Muscle layer of colon (tissue), 2 donors: ENCODE data around the gene TNFRSF19.

Experiments
- H3K27ac ChIP-seq: one replicate; pipeline ENCODE4 v1.7.0; 2013; ENCODE audit warnings: low read depth, mild to moderate bottlenecking, low read length, moderate library complexity
- H3K27me3 ChIP-seq, 2 donors: one replicate each; pipeline ENCODE4 v1.7.0; 2013; ENCODE audit warnings: low read length in 2 of 2, mild to moderate bottlenecking in 2 of 2; ENCODE audit not compliant: insufficient read depth in 2 of 2, control insufficient read depth in 1 of 2
- H3K36me3 ChIP-seq: one replicate; pipeline ENCODE4 v1.7.0; 2013; ENCODE audit warnings: mild to moderate bottlenecking, low read length; ENCODE audit not compliant: insufficient read depth
- H3K4me1 ChIP-seq: one replicate; pipeline ENCODE4 v1.7.0; 2013; ENCODE audit warnings: mild to moderate bottlenecking, low read length; ENCODE audit not compliant: insufficient read depth
- H3K4me3 ChIP-seq, 2 donors: one replicate each; pipeline ENCODE4 v1.7.0; 2013; ENCODE audit warnings: low read length in 2 of 2, low read depth in 1 of 2, mild to moderate bottlenecking in 1 of 2, moderate library complexity in 1 of 2
- H3K9ac ChIP-seq: one replicate; pipeline ENCODE4 v1.7.0; 2013; ENCODE audit warnings: low read length
- H3K9me3 ChIP-seq: one replicate; pipeline ENCODE4 v1.7.0; 2013; ENCODE audit warnings: mild to moderate bottlenecking, low read length
- donor health status: abdominal sarcoma.
- donor health status: Adenocarcinoma of cecum.

The TNFRSF19 gene

DNA sequence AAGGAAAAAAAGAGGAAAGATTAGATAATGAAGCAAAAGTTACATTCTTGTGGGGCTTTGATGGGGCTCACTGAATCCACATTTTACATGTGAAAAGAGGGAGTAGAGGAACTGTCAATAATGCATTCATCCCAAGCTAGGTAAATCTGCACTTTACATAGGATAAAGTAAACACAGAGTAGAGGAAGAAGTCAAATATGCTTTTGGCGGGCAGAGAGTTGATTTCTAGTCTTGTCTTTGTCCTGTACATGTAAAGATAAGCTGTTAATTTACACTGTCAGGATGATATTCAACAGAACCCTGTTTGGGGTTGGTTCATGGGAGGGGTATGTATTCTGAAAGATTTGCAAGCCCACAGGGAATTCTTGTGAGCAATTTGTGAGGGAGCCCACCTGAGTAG, 18.0 kb upstream of the TNFRSF19 start:
- Histone ChIP-seq H3K27ac (no peak overlapping the region), H3K4me3 (no peak overlapping the region), H3K9me3 (no peaks in the 10 kb centered on the region), H3K4me1 (no peaks in the 10 kb centered on the region), H3K36me3 (no peaks in the 10 kb centered on the region), H3K27me3 (no peaks in the 10 kb centered on the region), H3K9ac (no peak overlapping the region)

DNA sequence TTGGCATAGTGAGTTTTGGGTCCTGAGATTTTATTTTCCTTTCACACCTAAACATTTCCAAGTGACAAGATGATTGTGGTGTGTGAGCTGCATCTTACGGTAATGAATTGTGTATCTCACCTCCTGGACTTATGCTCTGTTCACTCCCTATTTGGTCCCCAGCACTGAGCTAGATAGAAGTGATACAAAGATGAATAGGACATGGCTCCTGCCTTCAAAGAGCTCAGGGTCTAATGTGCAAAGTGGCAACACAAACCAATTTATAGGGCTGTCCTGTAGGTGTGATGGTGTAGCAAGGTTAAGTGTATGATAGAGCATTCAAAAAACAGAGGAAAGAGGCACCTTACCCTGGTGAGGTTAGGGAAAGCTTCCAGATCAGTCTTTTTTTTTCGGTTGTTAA, 17.6 kb upstream of the TNFRSF19 start:
- H3K27ac ChIP-seq: no peak overlapping the region
- H3K36me3 ChIP-seq: no peaks in the 10 kb centered on the region
- H3K27me3 ChIP-seq: no peaks in the 10 kb centered on the region
- H3K4me3 ChIP-seq: no peak overlapping the region
- no peaks in the 10 kb centered on the region for H3K4me1 ChIP-seq
- no peak overlapping the region for H3K9ac ChIP-seq
- H3K9me3 ChIP-seq: no peaks in the 10 kb centered on the region

DNA sequence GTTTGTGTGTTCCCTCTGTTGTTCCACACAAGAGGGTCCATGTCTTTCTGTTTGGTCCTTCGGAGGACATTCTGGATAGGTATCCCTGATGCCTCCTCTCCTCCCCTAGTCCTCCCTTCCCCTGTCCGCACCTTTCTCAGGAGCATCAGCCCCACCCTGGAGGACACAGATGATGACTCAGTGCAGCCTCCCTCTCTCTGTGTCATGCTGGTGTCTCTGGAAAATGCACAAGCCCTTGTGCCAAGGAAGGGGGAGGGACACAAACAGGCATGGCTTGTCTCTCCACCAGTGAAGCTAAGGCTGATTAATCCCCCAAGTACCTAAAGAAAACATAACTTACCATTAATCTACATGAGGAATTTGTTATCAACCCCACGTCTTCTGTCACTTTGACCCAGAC, 16.2 kb upstream of the TNFRSF19 start:
- Histone ChIP-seq H3K9me3 (no peaks in the 10 kb centered on the region), H3K27ac (no peak overlapping the region), H3K9ac (no peak overlapping the region), H3K27me3 (no peaks in the 10 kb centered on the region), H3K36me3 (no peaks in the 10 kb centered on the region), H3K4me3 (no peak overlapping the region), H3K4me1 (no peaks in the 10 kb centered on the region)

DNA sequence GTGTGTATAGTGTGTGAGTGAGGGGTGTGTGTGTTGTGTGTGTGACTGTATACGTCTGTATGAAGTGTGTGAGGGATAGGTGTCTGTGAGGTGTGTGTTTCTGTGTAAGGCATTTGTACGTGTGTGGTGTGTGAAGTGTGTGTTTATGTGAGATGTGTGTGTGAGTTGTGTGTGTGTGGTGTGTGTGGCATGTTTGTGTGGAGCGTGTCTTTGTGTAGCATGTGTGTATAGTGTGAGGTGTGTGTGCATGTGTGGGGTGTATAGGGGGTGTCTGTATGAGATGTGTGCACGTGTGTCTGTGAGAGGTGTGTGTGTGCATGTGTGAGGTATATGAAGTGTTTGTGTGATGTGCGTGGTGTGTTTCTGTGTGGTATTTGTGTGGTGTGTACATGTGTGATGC, 13.2 kb upstream of the TNFRSF19 start:
- Histone ChIP-seq H3K36me3 (no peaks in the 10 kb centered on the region), H3K27me3 (no peaks in the 10 kb centered on the region), H3K9ac (no peak overlapping the region), H3K9me3 (no peaks in the 10 kb centered on the region), H3K4me1 (no peaks in the 10 kb centered on the region), H3K4me3 (no peak overlapping the region), H3K27ac (no peak overlapping the region)

DNA sequence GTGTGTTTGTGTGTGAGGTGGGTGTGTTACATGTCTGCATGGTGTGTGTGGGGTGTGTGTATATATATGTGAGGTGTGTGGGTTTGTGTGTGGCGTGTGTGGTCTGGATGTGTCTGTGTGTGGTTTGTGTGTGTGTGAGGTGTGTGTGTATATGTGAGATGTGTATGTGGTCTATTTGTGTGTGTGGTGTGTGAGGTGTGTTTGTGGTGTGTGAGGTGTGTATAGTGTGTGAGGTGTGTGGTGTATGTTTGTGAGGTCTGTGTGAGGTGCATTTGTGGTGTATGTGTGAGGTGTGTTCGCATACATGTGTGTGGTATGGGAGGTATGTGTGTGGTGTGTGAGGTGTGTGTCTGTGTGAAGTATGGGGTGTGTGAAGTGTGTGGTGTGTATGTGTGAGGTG, 12.5 kb upstream of the TNFRSF19 start:
- Histone ChIP-seq H3K4me3 (no peak overlapping the region), H3K9ac (no peak overlapping the region), H3K36me3 (no peaks in the 10 kb centered on the region), H3K27me3 (no peaks in the 10 kb centered on the region), H3K4me1 (no peaks in the 10 kb centered on the region), H3K27ac (no peak overlapping the region), H3K9me3 (no peaks in the 10 kb centered on the region)

DNA sequence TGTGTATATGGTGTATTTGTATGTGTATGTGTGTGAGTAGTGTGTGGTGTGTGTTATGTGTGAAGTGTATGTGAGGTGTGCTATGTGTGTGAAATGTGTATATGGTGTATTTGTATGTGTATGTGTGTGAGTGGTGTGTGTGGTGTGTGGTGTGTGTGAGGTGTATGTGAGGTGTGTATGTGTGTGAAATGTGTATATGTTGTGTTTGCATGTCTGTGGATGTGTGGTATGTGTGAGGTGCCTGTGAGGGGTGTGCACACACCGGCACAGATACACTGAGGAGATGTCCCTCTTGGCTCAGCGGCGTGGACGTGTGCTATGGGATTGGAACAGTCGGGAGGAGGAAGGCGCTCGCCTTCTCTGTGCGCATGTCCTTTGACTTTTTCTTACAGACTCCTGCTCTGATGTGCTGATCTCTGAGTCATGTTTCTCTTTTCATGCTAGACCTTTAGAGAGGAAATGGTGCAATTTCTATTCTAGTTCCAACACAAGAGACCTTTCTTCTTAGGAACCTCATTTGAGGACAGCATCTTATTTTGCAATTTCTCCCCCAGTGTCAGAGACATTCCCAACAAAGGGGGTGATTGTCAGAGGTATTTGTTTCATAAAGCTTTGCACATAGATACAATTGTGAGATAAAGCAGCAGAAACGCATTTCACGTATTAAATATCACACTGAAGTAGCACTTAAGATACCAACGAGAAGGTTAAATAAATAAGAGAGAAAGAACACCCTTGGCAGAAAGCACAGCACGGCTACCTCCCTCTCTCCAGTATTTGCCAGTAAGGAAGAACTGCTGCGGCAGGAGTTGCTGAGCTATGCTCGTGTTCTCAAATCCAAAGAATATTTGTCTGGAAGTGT, 11.3 kb upstream of the TNFRSF19 start:
- H3K27ac ChIP-seq: no peak overlapping the region
- no peaks in the 10 kb centered on the region for H3K9me3 ChIP-seq
- H3K27me3 ChIP-seq: no peaks in the 10 kb centered on the region
- no peak overlapping the region for H3K4me3 ChIP-seq
- H3K4me1 ChIP-seq: no peaks in the 10 kb centered on the region
- no peaks in the 10 kb centered on the region for H3K36me3 ChIP-seq
- no peak overlapping the region for H3K9ac ChIP-seq

DNA sequence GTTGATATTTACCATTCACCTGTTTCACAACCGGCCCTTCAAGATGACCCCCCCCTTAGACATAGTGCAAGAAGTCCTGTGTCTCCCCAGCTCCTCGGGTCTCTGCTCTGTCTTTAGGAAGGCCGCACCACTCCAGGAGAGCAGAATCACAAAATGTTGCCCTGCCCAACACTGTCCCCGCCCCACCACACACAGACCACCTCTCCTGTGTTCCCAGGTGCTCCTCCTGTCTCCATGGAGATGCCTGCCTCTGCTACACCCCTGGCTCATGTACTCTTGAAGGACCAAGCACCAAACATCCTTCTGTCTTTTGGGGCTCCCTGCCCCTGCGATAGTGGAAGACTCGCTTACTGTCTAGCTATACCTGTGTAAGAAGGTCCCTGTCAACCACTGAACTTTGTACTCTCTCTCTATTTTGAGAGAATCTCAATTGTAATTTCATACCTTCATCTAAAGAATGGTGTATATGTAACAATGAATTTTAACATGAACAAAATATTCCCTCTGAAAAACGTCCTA, 9.6 kb upstream of the TNFRSF19 start:
- Histone ChIP-seq H3K4me1 (no peaks in the 10 kb centered on the region), H3K27me3 (no peaks in the 10 kb centered on the region), H3K9ac (no peak overlapping the region), H3K27ac (no peak overlapping the region), H3K9me3 (no peaks in the 10 kb centered on the region), H3K36me3 (no peaks in the 10 kb centered on the region), H3K4me3 (no peak overlapping the region)

DNA sequence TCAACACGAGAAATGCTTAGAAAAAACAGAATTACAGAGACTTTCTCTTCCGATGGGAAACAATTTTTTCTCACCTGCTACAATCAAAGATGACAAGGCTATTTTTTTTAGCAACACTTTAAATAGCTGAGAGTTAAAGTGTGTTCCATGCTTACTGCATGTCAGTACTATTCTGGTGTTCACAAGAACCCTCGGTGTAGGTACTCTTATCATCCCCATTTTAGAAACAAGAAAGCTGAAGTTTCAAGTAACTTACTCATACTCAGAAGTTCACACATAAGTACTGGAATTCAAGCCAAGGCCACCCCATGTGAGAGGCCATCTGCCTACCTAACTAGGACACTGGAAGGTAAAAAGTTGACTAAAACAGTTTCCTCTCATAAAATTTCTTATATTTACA, 9.0 kb upstream of the TNFRSF19 start:
- H3K4me1 ChIP-seq: no peaks in the 10 kb centered on the region
- no peaks in the 10 kb centered on the region for H3K27me3 ChIP-seq
- H3K9me3 ChIP-seq: no peaks in the 10 kb centered on the region
- H3K4me3 ChIP-seq: no peak overlapping the region
- H3K36me3 ChIP-seq: no peaks in the 10 kb centered on the region
- H3K27ac ChIP-seq: no peak overlapping the region
- no peak overlapping the region for H3K9ac ChIP-seq

DNA sequence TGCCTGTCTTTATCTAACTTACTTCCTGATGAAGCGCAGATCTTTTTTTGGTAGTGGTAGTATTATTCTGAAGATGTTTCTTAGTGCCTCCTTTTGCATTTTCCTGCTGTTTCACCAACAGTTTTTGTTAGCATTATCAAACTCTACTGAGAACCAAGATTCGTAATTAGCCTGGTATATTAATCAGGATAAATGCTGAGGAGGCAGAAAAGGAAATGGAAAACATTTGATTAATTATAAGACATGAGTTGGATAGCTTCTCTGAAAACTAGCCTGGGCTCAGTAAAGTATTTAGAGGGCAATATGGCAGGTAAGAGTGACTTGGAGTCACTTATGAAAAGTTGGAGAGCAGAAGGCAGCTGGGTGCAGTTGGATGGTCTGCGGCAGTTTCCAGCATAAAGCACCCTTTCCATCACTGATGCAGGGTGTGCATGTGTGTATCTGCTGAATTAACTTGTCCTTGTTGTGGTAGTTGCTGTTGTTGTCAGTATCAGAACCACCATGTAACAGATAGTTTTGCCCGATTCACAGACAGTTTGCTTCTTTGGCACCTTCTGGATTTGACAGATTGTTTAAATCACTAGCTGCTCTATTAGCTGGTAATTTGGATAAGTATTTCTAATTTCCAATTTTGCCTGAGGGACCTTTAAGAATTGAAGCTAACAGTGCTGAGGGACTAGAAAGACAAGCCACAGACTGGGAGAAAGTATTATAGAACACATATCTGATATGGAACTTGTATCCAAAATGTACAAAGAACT, 6.9 kb upstream of the TNFRSF19 start:
- no peaks in the 10 kb centered on the region for H3K27me3 ChIP-seq
- no peaks in the 10 kb centered on the region for H3K9me3 ChIP-seq
- no peak overlapping the region for H3K4me3 ChIP-seq
- H3K27ac ChIP-seq: no peak overlapping the region
- no peak overlapping the region for H3K9ac ChIP-seq
- H3K4me1 ChIP-seq: no peaks in the 10 kb centered on the region
- H3K36me3 ChIP-seq: no peaks in the 10 kb centered on the region

DNA sequence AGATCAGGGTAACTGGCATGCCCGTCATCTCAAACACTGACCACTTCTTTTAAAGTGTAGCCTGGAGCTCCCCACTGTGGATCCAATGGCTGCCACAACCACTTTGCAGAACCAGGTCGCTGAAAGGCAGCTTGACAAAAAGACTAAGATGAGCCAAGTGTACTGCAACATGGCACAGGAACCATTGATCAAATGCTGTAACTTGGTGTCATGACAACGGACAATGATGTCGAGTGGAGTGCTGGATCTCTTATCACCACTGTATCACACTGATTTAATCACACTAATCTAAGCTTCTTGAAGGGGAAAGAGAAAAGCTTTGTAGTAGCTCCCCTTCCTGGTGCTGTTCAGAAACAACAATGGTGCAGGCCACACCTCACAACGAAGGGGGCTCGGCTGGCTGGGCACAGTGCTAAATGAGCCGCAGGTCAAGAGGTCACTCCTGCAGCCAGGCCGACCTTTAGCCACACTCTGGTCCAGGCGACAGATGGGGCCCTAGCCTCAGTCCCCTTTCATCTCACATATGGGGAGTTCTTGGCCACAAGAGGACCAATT, 2.2 kb upstream of the TNFRSF19 start:
- H3K27me3 ChIP-seq: peaks cover 6 to 8% of the 10 kb centered on the region in 2 donors
- no peak overlapping the region for H3K4me3 ChIP-seq
- no peak overlapping the region for H3K9ac ChIP-seq
- no peaks in the 10 kb centered on the region for H3K9me3 ChIP-seq
- H3K27ac ChIP-seq: no peak overlapping the region
- no peaks in the 10 kb centered on the region for H3K36me3 ChIP-seq
- no peaks in the 10 kb centered on the region for H3K4me1 ChIP-seq

DNA sequence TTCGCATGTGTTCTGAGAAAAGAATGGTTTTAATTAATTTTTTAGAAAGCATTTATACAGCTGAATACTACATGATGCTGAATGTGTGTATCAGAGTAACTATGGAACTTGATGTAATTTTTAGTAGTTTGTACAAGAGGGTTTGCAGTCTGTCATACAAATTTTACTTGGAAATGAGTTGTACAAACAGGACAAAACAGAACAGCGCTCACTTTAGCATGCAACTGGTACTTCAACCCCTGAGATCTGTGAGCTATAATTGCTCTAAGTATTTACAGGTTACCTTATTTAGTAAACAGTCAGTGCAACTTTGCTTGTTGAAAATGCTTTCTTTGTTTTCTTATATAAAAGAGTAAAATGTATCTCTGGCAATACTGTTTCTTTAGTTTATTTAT, 706 bp downstream of the TNFRSF19 start:
- no peaks in the 10 kb centered on the region for H3K9me3 ChIP-seq
- no peak overlapping the region for H3K27ac ChIP-seq
- H3K4me3 ChIP-seq: no peak overlapping the region
- H3K9ac ChIP-seq: no peak overlapping the region
- H3K36me3 ChIP-seq: no peaks in the 10 kb centered on the region
- H3K4me1 ChIP-seq: no peaks in the 10 kb centered on the region
- H3K27me3 ChIP-seq: peaks cover 6 to 8% of the 10 kb centered on the region in 2 donors
